ENCODE results near the gene TMOD3.

The TMOD3 gene

DNA sequence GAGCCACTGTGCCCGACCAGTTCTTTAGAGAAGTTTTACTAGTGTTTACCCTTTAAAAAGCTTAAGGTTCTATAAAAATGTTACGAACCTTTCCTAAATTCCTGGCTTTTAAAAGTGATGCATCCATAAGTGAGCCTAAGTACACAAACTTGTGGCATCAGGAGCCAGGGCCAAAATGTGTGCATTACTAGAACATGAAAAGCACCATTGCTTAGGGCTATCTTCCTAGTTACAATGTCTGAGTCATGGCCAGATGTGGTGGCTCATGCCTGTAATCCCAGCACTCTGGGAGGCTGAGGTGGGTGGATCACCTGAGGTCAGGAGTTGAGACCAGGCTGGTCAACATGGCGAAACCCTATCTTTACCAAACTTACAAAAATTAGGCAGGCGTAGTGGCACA is 102.2 kb downstream of the TMOD3 start:
- Histone ChIP-seq H2AFZ (ENCODE audit: low read length) (no peak overlapping the region), H3K9me3 (ENCODE audit: insufficient read depth, low read depth, low read length) (no peaks in the 10 kb centered on the region), H4K20me1 (ENCODE audit: insufficient read depth, low read length, poor library complexity, severe bottlenecking) (no peaks in the 10 kb centered on the region), H3K36me3 (ENCODE audit: insufficient read depth, low read length) (peaks cover 15% of the 10 kb centered on the region; the same call in 1 of the 2 replicates), H3K4me3 (ENCODE audit: low read length, poor library complexity, severe bottlenecking) (no peak overlapping the region), H3K4me1 (ENCODE audit: insufficient read depth, low read length, poor library complexity, severe bottlenecking) (no peaks in the 10 kb centered on the region), H3K9ac (ENCODE audit: low read depth, low read length, poor library complexity, severe bottlenecking) (no peak overlapping the region), H3K9me2 (replicated peaks; ENCODE audit: low read depth, low read length) (no peaks in the 10 kb centered on the region), H3K79me2 (ENCODE audit: insufficient read depth, low read length) (no peaks in the 10 kb centered on the region), H3K27me3 (ENCODE audit: insufficient read depth, low read length, poor library complexity, severe bottlenecking) (no peaks in the 10 kb centered on the region), H3K4me2 (ENCODE audit: low read depth, low read length, poor library complexity, severe bottlenecking) (no peak overlapping the region), H3F3A (ENCODE audit: low read depth) (no peaks in the 10 kb centered on the region)
- TF ChIP-seq EZH2phosphoT487 (IDR thresholded peaks at IDR 0.05; ENCODE audit: borderline replicate concordance): no peak
- TF ChIP-seq, protein P1, sequence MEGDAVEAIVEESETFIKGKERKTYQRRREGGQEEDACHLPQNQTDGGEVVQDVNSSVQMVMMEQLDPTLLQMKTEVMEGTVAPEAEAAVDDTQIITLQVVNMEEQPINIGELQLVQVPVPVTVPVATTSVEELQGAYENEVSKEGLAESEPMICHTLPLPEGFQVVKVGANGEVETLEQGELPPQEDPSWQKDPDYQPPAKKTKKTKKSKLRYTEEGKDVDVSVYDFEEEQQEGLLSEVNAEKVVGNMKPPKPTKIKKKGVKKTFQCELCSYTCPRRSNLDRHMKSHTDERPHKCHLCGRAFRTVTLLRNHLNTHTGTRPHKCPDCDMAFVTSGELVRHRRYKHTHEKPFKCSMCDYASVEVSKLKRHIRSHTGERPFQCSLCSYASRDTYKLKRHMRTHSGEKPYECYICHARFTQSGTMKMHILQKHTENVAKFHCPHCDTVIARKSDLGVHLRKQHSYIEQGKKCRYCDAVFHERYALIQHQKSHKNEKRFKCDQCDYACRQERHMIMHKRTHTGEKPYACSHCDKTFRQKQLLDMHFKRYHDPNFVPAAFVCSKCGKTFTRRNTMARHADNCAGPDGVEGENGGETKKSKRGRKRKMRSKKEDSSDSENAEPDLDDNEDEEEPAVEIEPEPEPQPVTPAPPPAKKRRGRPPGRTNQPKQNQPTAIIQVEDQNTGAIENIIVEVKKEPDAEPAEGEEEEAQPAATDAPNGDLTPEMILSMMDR (conservative IDR thresholded peaks at IDR 0.05; ENCODE audit: low read length): no peak

DNA sequence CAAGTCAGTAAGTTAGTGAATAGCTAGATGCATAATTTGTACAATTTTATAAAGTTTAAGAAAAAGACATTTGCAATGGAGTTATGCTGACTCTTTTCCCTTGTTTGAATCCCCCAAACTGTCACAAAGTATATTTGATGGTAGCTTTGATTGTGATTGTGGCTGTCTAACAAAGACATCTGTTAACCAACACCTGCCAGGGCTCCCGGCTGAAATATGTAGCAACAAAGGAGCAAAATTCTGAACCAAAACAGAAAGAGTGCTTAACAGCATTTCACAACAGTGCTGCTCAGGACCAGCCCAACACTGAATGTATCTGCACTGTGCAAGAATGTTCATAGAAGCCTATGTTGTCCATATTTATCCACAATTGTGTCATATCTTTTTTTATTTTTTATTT is 102.7 kb downstream of the TMOD3 start:
- H3K9me2 ChIP-seq (replicated peaks; ENCODE audit: low read depth, low read length): no peaks in the 10 kb centered on the region
- no peaks in the 10 kb centered on the region for H4K20me1 ChIP-seq (ENCODE audit: insufficient read depth, low read length, poor library complexity, severe bottlenecking)
- H3K4me2 ChIP-seq (ENCODE audit: low read depth, low read length, poor library complexity, severe bottlenecking): no peak overlapping the region
- no peaks in the 10 kb centered on the region for H3K79me2 ChIP-seq (ENCODE audit: insufficient read depth, low read length)
- no peak overlapping the region for H3K4me3 ChIP-seq (ENCODE audit: low read length, poor library complexity, severe bottlenecking)
- no peaks in the 10 kb centered on the region for H3K4me1 ChIP-seq (ENCODE audit: insufficient read depth, low read length, poor library complexity, severe bottlenecking)
- peaks cover 17% of the 10 kb centered on the region; the same call in 1 of the 2 replicates for H3K36me3 ChIP-seq (ENCODE audit: insufficient read depth, low read length)
- no peak overlapping the region for H3K9ac ChIP-seq (ENCODE audit: low read depth, low read length, poor library complexity, severe bottlenecking)
- H3F3A ChIP-seq (ENCODE audit: low read depth): no peaks in the 10 kb centered on the region
- H3K27me3 ChIP-seq (ENCODE audit: insufficient read depth, low read length, poor library complexity, severe bottlenecking): no peaks in the 10 kb centered on the region
- no peak for TF ChIP-seq EZH2phosphoT487 (IDR thresholded peaks at IDR 0.05; ENCODE audit: borderline replicate concordance)
- TF ChIP-seq, protein P1 (conservative IDR thresholded peaks at IDR 0.05; ENCODE audit: low read length): no peak
- H3K9me3 ChIP-seq (ENCODE audit: insufficient read depth, low read depth, low read length): no peaks in the 10 kb centered on the region
- H2AFZ ChIP-seq (ENCODE audit: low read length): no peak overlapping the region

DNA sequence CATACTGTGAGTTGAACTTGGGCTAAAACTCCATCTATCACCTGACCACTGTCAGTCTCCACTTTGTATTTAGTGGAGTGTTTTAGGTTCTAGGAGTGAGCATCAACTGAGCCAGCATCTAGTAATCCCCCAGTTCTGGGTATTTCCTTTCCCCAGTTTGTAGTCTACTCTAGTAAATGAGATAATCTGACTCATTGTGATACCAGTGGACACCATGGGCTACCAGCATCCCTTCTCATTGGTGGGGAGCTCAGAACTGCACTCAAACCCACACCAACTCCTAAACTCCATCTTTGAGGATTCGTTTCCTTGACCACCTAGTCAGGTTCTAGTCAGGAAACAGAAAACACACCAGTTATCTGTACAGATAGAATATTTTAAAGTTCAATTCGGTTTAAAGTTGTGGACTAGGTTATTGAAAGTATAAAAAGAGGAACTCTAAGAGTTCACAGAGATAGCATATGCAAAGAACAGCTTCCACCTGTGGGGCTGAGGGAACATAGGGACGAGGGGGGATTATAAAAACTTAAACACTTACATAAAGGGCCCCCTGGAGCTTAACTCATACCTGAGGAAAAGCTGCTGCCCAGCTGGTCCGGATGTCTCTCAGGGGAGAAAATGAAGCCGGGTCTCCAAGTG is 106.1 kb downstream of the TMOD3 start:
- H2AFZ ChIP-seq (ENCODE audit: low read length): no peak overlapping the region
- H3K27me3 ChIP-seq (ENCODE audit: insufficient read depth, low read length, poor library complexity, severe bottlenecking): no peaks in the 10 kb centered on the region
- H4K20me1 ChIP-seq (ENCODE audit: insufficient read depth, low read length, poor library complexity, severe bottlenecking): no peaks in the 10 kb centered on the region
- H3K9me2 ChIP-seq (replicated peaks; ENCODE audit: low read depth, low read length): no peaks in the 10 kb centered on the region
- H3F3A ChIP-seq (ENCODE audit: low read depth): no peaks in the 10 kb centered on the region
- TF ChIP-seq, protein P1 (conservative IDR thresholded peaks at IDR 0.05; ENCODE audit: low read length): no peak
- no peak for TF ChIP-seq EZH2phosphoT487 (IDR thresholded peaks at IDR 0.05; ENCODE audit: borderline replicate concordance)
- no peaks in the 10 kb centered on the region for H3K4me1 ChIP-seq (ENCODE audit: insufficient read depth, low read length, poor library complexity, severe bottlenecking)
- peaks cover 39% of the 10 kb centered on the region for H3K36me3 ChIP-seq (ENCODE audit: insufficient read depth, low read length)
- H3K9ac ChIP-seq (ENCODE audit: low read depth, low read length, poor library complexity, severe bottlenecking): no peak overlapping the region
- H3K4me2 ChIP-seq (ENCODE audit: low read depth, low read length, poor library complexity, severe bottlenecking): no peak overlapping the region
- no peaks in the 10 kb centered on the region for H3K79me2 ChIP-seq (ENCODE audit: insufficient read depth, low read length)
- no peaks in the 10 kb centered on the region for H3K9me3 ChIP-seq (ENCODE audit: insufficient read depth, low read depth, low read length)
- H3K4me3 ChIP-seq (ENCODE audit: low read length, poor library complexity, severe bottlenecking): no peak overlapping the region

All from Loucy (cell line).